Measurements from ENCODE around the gene ACBD3.
"Not testable (repeated sequence)": the region's sequence is repeated elsewhere in the genome, so short reads cannot be mapped to it uniquely, and the experiment has no call there.

The ACBD3 gene

DNA sequence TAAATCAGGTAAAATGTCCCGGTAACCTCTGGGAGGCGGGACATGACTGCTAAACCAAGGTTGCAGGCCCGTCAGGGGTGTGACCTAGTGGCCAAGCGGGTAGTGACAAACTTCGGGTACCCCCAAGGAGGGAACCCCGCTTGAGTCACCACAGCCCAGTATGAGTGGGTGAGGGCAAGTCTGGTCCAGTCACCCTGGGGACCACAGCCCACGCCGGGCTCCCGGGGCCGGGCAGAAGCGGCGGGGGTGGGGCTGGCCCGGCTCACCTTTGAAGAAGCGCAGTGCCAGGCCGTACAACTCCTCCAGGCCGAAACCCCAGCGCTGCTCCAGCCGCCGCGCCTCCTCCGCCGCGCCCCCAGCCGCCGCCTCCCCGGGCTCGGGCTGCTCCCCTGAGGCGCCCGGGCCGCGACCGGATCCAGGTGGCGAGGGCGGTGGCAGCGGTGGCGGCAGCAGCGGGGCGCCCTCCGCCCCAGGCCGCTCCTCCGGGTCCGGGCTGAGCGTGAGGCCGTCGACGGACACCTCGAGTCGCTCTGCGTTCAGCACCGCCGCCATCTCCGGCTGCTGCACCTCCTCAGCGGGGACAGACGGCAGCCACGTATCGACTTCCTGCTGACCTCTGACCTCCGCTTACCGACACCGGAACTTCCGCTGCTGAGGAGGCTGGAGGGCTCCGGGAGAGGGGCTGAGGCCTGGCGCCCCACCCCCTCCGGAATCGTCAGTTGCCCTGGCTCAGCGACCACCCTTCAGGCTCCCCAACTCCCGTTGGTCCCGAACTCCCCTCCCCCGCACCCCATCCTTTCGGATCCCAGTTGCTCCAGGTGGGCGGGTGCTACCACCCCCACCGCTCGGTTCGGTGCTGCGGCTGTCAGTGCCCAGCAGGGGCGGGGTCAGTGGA, at the start of gene ACBD3:
TSS of gene ACBD3 (minus strand) at position 618 of the 895 bp plus-strand sequence. CDS start at position 552, 66 bp downstream.
- peak; percentile 92 for DNase-seq

- no peak for DNase-seq
Measured at GRCh38 chr1:226233806-226234205, 47.3 kb upstream of the ACBD3 start.

DNA sequence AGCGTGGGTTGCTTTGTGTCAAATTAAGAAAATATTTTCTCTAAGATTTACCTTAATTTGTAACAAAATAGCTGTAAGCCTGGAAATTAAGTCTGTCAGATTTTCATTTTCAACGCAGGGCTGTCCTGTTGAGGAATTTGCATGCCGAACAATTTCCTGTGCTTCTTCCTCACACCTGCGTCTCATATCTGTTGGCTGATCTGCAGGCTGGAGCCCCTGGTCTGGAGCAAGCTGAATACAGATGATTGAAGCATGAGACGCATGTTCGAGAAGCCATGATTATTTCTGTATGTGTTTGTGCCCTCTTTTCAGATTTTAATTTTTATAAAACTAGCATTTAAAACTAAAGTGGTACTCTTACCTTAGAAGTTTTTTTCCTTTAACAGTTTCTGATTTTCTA, 46.8 kb upstream of the ACBD3 start:
- DNase-seq = no peak

GRCh38 chr1:226226601-226227000, 40.1 kb upstream of the ACBD3 start:
- no peak for DNase-seq

- DNase-seq = peak; percentile 60
Measured at GRCh38 chr1:226223786-226224244, 37.3 kb upstream of the ACBD3 start.

- DNase-seq = peak; percentile 45
Measured at GRCh38 chr1:226223157-226223785, 36.7 kb upstream of the ACBD3 start, which contains the start of gene MIXL1. Gene MIXL1, plus strand, starts transcription at chr1:226223664. Its CDS starts 18 bp downstream, at chr1:226223682.

DNA sequence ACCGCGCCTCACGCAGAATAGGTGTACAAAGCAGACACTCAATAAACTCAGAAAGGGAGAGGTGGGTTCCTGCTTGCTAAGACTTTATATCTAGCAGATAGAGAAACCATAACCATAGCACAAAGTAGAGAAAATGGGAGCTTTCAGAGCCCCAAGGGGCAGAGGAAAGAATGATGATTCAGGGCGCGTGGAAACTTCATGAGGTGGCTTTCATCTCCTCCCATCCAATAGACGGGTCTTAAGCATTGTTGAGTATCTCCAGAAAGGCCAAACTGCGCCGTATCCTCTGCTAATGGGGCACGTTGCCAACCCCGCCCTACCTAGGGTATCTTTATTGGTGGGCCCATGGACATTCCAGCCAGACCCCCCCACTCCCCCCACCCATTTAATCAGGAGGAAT, 36.1 kb upstream of the ACBD3 start:
- no peak for DNase-seq

GRCh38 chr1:226220473-226221189, 34.1 kb upstream of the ACBD3 start:
- no peak for DNase-seq

DNA sequence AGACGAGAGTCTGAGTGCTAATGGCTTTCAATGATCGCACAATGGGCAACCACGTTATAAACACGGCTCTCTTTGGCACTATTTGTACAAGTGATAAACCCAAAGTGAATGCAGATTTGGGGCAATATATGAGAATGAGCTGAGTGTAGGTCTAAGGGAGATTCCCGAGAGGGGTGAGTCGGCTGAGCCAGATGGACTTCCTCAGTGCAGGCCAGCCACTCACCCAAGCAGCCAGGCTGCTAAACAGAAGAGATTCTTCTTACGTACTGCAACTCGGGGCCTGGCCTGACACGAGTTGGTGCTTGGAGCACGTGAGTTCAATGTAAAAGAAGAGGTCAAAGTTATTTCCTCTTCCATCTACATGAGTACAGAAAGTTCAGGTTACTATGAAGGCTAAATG, 30.7 kb upstream of the ACBD3 start:
- no peak for DNase-seq

DNA sequence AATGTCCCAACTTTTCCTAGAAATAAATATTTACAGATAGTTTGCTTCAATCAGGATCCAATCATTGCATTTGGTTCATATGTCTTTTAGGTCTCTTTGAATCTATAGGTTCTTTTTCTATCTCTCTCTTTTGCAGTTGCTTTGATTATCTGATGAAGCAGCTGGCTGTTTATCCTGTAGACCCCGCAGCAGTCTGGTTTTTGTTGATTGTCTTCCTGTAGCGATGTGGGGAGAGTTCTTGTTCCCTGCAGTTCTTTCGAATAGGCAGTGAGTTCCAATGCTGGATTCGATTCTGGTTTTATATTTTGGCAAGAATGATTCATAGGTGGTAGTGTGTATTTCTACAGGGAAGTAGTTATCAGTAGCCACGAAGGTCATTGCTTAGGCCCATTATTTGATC, 29.5 kb upstream of the ACBD3 start:
- DNase-seq = no peak

GRCh38 chr1:226215239-226215638, 28.7 kb upstream of the ACBD3 start:
- DNase-seq = no peak

DNA sequence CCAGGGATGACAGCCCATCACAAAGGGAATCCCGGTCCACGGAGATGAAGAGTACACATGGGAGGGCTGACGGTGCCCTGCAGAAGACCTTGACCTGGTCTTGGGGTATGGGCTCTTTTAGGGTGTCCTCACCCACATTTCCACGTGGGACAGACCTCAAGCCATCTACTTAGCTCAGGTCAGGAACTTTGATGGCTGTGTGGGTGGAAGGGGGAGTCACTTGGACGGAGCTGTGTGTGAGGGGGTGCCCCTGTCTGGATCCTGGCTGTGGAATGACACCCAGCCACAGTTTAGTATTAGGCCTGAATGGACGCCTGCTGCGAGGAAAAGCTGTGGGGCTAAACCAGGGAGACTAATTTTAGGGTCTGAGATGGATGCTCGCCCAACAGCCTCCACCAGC, 26.0 kb upstream of the ACBD3 start:
- DNase-seq = no peak

DNA sequence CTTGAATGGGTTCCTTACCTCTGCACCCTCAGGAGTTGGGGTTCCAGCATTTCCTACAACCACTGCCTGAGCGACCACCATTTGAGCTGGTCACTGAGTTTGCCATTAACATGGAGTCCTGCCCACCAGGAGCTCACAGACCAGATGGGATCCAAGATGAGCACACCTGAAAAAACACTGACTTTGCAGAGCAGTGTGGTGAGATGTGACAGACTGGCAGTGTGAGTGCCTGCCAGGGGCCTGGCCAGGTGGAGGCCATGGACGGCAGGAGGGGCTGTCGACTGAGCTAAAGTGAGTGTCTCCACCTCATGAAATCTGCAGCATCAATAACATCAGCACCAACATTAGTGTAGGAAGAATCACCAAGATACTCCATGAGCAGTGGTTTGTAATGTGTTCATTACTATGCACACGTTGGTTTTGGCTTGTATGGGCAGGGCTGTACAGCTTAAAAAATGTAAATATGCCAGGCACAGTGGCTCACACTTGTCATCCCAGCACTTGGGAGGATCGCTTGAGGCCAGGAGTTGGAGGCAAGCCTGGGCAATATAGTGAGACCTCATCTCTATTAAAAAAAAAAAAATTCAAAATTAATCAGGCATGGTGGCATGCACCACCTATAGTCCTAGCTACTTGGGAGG, 24.8 kb upstream of the ACBD3 start:
- DNase-seq = no peak

- DNase-seq = no peak
Measured at GRCh38 chr1:226210571-226211176, 24.1 kb upstream of the ACBD3 start.

DNA sequence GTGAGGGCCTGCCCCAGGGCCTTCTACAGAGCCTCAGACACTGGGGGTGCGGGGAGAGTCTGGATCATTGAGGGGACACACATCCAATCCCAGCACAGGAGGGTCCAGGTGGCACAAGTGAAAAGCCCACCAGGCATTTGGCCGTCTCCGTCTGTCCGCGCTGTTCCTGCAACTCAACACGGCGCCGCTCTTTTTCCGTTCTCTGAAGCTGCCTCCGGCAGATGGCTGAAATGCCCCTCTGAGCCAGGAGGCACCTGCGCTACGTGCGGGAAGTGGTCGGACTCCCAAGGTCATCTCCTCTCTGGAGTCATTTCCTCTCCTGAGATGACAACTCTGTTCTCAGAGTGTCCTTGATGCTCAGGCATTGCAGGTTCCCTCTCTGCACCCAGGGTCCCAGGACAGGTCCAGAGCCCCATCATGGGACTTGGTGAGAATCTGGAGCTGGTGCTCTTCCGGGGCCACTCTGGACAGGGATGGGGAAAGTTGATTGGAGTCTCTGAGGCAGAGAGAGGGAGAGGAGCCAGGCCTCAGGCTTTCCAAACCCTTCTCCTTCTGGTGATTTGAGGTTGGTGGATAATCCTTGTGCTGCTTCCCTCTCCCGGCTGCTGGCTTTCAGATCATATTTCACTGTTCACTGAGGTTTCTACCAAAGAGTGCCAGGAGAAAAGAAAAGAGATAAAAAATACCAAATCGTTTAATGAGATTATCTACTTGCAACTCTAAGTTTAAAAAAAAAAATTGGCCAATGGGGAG, 22.9 kb upstream of the ACBD3 start:
- DNase-seq = no peak

- DNase-seq = no peak
Measured at GRCh38 chr1:226207048-226207447, 20.5 kb upstream of the ACBD3 start.

- DNase-seq = no peak
Measured at GRCh38 chr1:226204198-226204597, 17.7 kb upstream of the ACBD3 start.

DNA sequence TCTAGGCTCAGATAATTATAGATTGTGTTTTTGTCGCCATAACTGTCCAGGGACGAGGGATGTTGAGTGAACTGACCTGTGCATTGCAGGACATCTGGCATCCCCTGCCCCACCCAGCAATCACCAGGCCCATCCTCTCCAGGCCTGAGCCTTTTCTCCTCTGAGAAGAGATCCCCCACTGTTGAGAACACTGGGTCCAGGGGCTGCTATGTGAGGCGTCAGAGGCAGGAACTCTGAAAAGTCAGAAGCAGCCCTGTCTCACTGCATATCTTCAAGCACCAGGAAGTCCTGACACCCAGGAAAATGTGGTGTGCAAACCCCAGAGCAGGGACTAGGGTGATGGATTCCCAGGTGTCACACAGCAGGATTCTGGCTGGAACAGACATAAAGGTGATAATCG, 17.1 kb upstream of the ACBD3 start:
- DNase-seq = no peak

DNA sequence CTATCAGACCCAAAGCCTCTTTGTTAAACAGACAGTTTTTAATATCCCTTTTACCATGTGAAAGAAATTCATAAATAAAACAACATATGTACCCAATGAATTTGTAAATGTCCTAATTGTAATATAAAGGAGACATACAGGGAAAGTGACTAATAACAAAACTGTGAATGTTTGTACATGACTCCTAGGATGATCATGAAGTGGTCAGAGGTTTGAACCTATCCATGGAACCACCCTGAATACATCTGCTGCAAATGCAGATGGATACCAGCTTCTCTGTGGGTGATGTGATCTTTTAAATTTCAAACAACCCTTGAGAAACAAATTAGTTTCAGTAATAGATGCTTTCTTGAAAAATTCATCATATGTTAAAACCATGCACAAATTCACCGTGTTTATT, 16.7 kb upstream of the ACBD3 start:
- DNase-seq = no peak

DNA sequence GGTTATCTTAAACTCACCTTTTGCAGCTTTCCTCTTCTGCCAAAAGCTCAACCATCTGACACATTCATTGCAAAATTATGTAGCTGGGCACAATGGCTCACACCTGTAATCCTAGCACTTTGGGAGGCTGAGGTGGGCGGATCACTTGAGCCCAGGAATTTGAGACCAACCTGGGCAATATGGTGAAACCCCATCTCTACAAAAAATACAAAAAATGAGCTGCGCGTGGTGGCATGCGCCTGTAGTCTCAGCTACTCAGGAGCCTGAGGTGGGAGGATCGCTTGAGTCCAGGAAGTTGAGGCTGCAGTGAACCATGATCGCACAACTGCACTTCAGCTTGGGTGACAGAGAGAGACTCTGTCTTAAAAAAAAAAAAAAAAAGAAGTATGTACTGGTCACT, 16.1 kb upstream of the ACBD3 start:
- DNase-seq = not testable (repeated sequence)

- DNase-seq = no peak
Measured at GRCh38 chr1:226202246-226202645, 15.7 kb upstream of the ACBD3 start.
